Neural progenitor cell (in vitro differentiated cells): ENCODE results near the gene WDR81. TPM values are rescaled to one million over a fixed set of nuclear protein-coding genes. Genes with fewer than 3 reads are reported as not detected.

ENCODE experiments used
- DNase-seq: peaks from one replicate; pipeline ENCODE4 v3.0.0-alpha.2; 2016; ENCODE audit warnings: low spot score
- H2AFZ ChIP-seq: fragments of 200-600 bp; sonication (generic); replicated peaks from 2 replicates; pipeline ENCODE4 v1.6.1; 2016; ENCODE audit warnings: antibody characterized with exemption
- H3F3A ChIP-seq: fragments of 200-600 bp; sonication (generic); 2 replicates; pipeline ENCODE4 v1.6.1; 2016; ENCODE audit warnings: antibody characterized with exemption, low read depth
- H3K27ac ChIP-seq: fragments of 200-600 bp; sonication (generic); 2 replicates; pipeline ENCODE4 v1.5.1; 2016; ENCODE audit warnings: mild to moderate bottlenecking
- H3K27me3 ChIP-seq: fragments of 200-600 bp; sonication (generic); 2 replicates; pipeline ENCODE4 v1.6.1; 2016; ENCODE audit warnings: mild to moderate bottlenecking, moderate library complexity
- H3K36me3 ChIP-seq: fragments of 200-600 bp; sonication (generic); 2 replicates; pipeline ENCODE4 v1.5.1; 2016
- H3K4me1 ChIP-seq: fragments of 200-600 bp; sonication (generic); 2 replicates; pipeline ENCODE4 v1.6.1; 2016; ENCODE audit warnings: mixed run types
- H3K4me2 ChIP-seq: fragments of 200-600 bp; sonication (generic); 2 replicates; pipeline ENCODE4 v1.6.1; 2016
- H3K4me3 ChIP-seq: fragments of 200-600 bp; sonication (generic); 2 replicates; pipeline ENCODE4 v1.5.1; 2016
- H3K79me2 ChIP-seq: fragments of 200-600 bp; sonication (generic); 2 replicates; pipeline ENCODE4 v1.6.1; 2016; ENCODE audit warnings: low read depth
- H3K9ac ChIP-seq: fragments of 200-600 bp; sonication (generic); 2 replicates; pipeline ENCODE4 v1.6.1; 2016
- H3K9me3 ChIP-seq: fragments of 200-600 bp; sonication (generic); 2 replicates; pipeline ENCODE4 v1.5.1; 2016; ENCODE audit warnings: low read depth
- H4K20me1 ChIP-seq: fragments of 200-600 bp; sonication (generic); 2 replicates; pipeline ENCODE4 v1.6.1; 2016; ENCODE audit warnings: low read depth
- H3K27ac Mint-ChIP-seq: 3 replicates; pipeline ENCODE4 v1.8.0; 2021; ENCODE audit warnings: mixed read lengths
- H3K27me3 Mint-ChIP-seq: 2 replicates; pipeline ENCODE4 v1.8.0; 2022; ENCODE audit warnings: low read depth, mild to moderate bottlenecking, inconsistent platforms, moderate library complexity, mixed read lengths; ENCODE audit not compliant: insufficient read depth
- H3K36me3 Mint-ChIP-seq: 3 replicates; pipeline ENCODE4 v1.8.0; 2021; ENCODE audit warnings: mixed read lengths
- H3K4me1 Mint-ChIP-seq: 3 replicates; pipeline ENCODE4 v1.8.0; 2021; ENCODE audit warnings: mixed read lengths
- H3K4me3 Mint-ChIP-seq: 3 replicates; pipeline ENCODE4 v1.8.0; 2021; ENCODE audit warnings: mild to moderate bottlenecking, moderate library complexity, mixed read lengths
- H3K9me3 Mint-ChIP-seq: 3 replicates; pipeline ENCODE4 v1.8.0; 2020; ENCODE audit warnings: mixed read lengths
- CTCF ChIP-seq: fragments of 200-600 bp; sonication (generic); IDR thresholded peaks from 2 replicates; pipeline ENCODE4 v1.5.1; 2017; ENCODE audit warnings: antibody characterized with exemption, mild to moderate bottlenecking
- EZH2 ChIP-seq: fragments of 200-600 bp; sonication (generic); IDR thresholded peaks from 2 replicates; pipeline ENCODE4 v1.6.1; 2017; ENCODE audit warnings: antibody characterized with exemption, mild to moderate bottlenecking, moderate library complexity
- EZH2phosphoT487 ChIP-seq: fragments of 200-600 bp; sonication (generic); IDR thresholded peaks from 2 replicates; pipeline ENCODE4 v1.6.1; 2017; ENCODE audit warnings: antibody characterized with exemption
- total RNA-seq: library from RNA; depleted of rRNA; stranded (reverse); fragments of >200 nt; gene quantifications from 2 replicates; pipeline ENCODE4 v1.2.3, GENCODE V29; 2015; ENCODE audit warnings: low replicate concordance

The WDR81 gene
- total RNA-seq, 1 donor from 2014 or later, result 1.9 TPM

GRCh38 chr17:1754430-1755112 lies 30.1 kb downstream of the WDR81 start:
- H3K9me3 Mint-ChIP-seq, result no peaks in the 10 kb centered on the region
- peaks cover 22% of the 10 kb centered on the region for H3K4me1 Mint-ChIP-seq
- TF ChIP-seq EZH2 (no peak), EZH2phosphoT487 (no peak)
- H3F3A ChIP-seq, result peaks cover 7% of the 10 kb centered on the region
- H3K79me2 ChIP-seq, result no peaks in the 10 kb centered on the region
- H3K4me3 Mint-ChIP-seq, result no peak overlapping the region
- H3K4me3 ChIP-seq, result no peak overlapping the region
- no peaks in the 10 kb centered on the region for H3K36me3 ChIP-seq
- peak; percentile 34 for DNase-seq
- no peak overlapping the region for H3K27ac Mint-ChIP-seq
- no peak overlapping the region for H3K4me2 ChIP-seq
- H3K27ac ChIP-seq, result no peak overlapping the region
- no peaks in the 10 kb centered on the region for H3K27me3 ChIP-seq
- no peaks in the 10 kb centered on the region for H3K36me3 Mint-ChIP-seq
- no peaks in the 10 kb centered on the region for H3K9me3 ChIP-seq
- no peak overlapping the region for H3K9ac ChIP-seq
- H2AFZ ChIP-seq, result no peak overlapping the region
- H4K20me1 ChIP-seq, result no peaks in the 10 kb centered on the region
- peaks cover 6% of the 10 kb centered on the region for H3K4me1 ChIP-seq
- H3K27me3 Mint-ChIP-seq, result peaks cover 11% of the 10 kb centered on the region

GRCh38 chr17:1755252-1755826 lies 30.8 kb downstream of the WDR81 start:
- Histone ChIP-seq H3K4me2 (no peak overlapping the region), H4K20me1 (no peaks in the 10 kb centered on the region), H3K27me3 (no peaks in the 10 kb centered on the region), H3K4me3 (no peak overlapping the region), H3K4me1 (peaks cover 6% of the 10 kb centered on the region), H3K9ac (no peak overlapping the region), H3K27ac (no peak overlapping the region), H3K36me3 (no peaks in the 10 kb centered on the region), H3F3A (peaks cover 7% of the 10 kb centered on the region), H3K79me2 (no peaks in the 10 kb centered on the region), H2AFZ (no peak overlapping the region), H3K9me3 (no peaks in the 10 kb centered on the region)
- H3K27me3 Mint-ChIP-seq, result peaks cover 11% of the 10 kb centered on the region
- H3K36me3 Mint-ChIP-seq, result no peaks in the 10 kb centered on the region
- DNase-seq, result no peak
- peaks cover 23% of the 10 kb centered on the region for H3K4me1 Mint-ChIP-seq
- no peaks in the 10 kb centered on the region for H3K9me3 Mint-ChIP-seq
- no peak overlapping the region for H3K27ac Mint-ChIP-seq
- no peak for TF ChIP-seq CTCF
- TF ChIP-seq EZH2, result no peak
- TF ChIP-seq EZH2phosphoT487, result no peak
- H3K4me3 Mint-ChIP-seq, result no peak overlapping the region

- Mint-ChIP-seq H3K27ac (peak overlapping the region; percentile 92), H3K4me3 (no peak overlapping the region), H3K4me1 (peaks cover 26% of the 10 kb centered on the region), H3K36me3 (no peaks in the 10 kb centered on the region), H3K9me3 (no peaks in the 10 kb centered on the region), H3K27me3 (peaks cover 11% of the 10 kb centered on the region)
- Histone ChIP-seq H3K9ac (no peak overlapping the region), H3K4me2 (no peak overlapping the region), H4K20me1 (no peaks in the 10 kb centered on the region), H3K27ac (no peak overlapping the region), H3K79me2 (no peaks in the 10 kb centered on the region), H3K9me3 (no peaks in the 10 kb centered on the region), H3K4me1 (peaks cover 6% of the 10 kb centered on the region), H3K4me3 (no peak overlapping the region), H3K36me3 (no peaks in the 10 kb centered on the region), H2AFZ (no peak overlapping the region), H3K27me3 (no peaks in the 10 kb centered on the region), H3F3A (peaks cover 7% of the 10 kb centered on the region)
- TF ChIP-seq EZH2phosphoT487, result no peak
- TF ChIP-seq EZH2, result no peak
- TF ChIP-seq CTCF, result no peak
- no peak for DNase-seq
Observed at GRCh38 chr17:1755827-1756262, 31.3 kb downstream of the WDR81 start.

- no peak overlapping the region for H3K27ac ChIP-seq
- no peaks in the 10 kb centered on the region for H3K36me3 ChIP-seq
- H3K27me3 Mint-ChIP-seq, result peaks cover 13% of the 10 kb centered on the region
- H4K20me1 ChIP-seq, result peaks cover under 1% of the 10 kb centered on the region
- peak overlapping the region; percentile 5 for H3K27ac Mint-ChIP-seq
- peaks cover 5% of the 10 kb centered on the region for H3K79me2 ChIP-seq
- H3F3A ChIP-seq, result peaks cover 19% of the 10 kb centered on the region
- H3K27me3 ChIP-seq, result no peaks in the 10 kb centered on the region
- no peak overlapping the region for H3K4me2 ChIP-seq
- TF ChIP-seq EZH2 (no peak), EZH2phosphoT487 (no peak), CTCF (no peak)
- H3K9me3 Mint-ChIP-seq, result no peaks in the 10 kb centered on the region
- peaks cover 42% of the 10 kb centered on the region for H3K4me1 Mint-ChIP-seq
- H3K4me3 Mint-ChIP-seq, result no peak overlapping the region
- peaks cover 22% of the 10 kb centered on the region for H3K4me1 ChIP-seq
- DNase-seq, result no peak
- H2AFZ ChIP-seq, result no peak overlapping the region
- H3K4me3 ChIP-seq, result no peak overlapping the region
- no peaks in the 10 kb centered on the region for H3K9me3 ChIP-seq
- H3K36me3 Mint-ChIP-seq, result no peaks in the 10 kb centered on the region
- no peak overlapping the region for H3K9ac ChIP-seq
Observed at GRCh38 chr17:1758807-1759206, 34.3 kb downstream of the WDR81 start.
